ENCODE data around the gene HSF5.

DNA sequence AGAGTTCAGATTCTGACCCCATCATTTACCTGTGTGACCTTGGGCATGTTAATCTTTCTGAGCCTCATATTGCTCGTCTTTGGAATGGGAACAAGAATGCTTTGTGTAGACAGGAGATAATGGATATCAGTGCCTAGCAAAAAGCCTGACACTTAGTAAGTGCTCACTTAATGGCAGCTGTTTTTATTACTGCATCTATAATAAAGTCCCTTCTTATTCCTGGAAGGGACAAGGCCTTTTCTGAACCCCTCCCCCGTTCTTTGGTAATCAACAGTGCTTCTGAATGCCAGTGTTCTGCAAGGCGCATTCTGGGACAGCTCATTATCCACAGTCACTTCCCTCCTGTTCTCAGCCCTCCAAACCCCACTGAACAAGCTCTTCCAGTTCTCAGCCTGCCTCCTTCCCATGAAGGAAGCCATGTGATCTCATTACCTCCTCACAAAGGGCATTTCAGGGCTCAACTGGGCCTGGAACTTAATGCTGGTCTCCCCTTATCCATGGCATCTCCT lies 111.1 kb downstream of the HSF5 start:
- TF ChIP-seq, protein P1, sequence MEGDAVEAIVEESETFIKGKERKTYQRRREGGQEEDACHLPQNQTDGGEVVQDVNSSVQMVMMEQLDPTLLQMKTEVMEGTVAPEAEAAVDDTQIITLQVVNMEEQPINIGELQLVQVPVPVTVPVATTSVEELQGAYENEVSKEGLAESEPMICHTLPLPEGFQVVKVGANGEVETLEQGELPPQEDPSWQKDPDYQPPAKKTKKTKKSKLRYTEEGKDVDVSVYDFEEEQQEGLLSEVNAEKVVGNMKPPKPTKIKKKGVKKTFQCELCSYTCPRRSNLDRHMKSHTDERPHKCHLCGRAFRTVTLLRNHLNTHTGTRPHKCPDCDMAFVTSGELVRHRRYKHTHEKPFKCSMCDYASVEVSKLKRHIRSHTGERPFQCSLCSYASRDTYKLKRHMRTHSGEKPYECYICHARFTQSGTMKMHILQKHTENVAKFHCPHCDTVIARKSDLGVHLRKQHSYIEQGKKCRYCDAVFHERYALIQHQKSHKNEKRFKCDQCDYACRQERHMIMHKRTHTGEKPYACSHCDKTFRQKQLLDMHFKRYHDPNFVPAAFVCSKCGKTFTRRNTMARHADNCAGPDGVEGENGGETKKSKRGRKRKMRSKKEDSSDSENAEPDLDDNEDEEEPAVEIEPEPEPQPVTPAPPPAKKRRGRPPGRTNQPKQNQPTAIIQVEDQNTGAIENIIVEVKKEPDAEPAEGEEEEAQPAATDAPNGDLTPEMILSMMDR (IDR thresholded peaks at IDR 0.05), result no peak
- TF ChIP-seq POLR2A (IDR thresholded peaks at IDR 0.05), result no peak

Data from Peyer's patch (tissue), 4 donors.